Mucosa of descending colon (tissue), 3 donors: ENCODE data around the gene FAM228A. TPM values are rescaled to one million over a fixed set of nuclear protein-coding genes. Genes with fewer than 3 reads are reported as not detected.

Source experiments
- ATAC-seq: fragments of 200-7000 bp; cut with Tn5 transposase; one replicate; pipeline ENCODE4 v1.9.1; 2020; ENCODE audit warnings: mild to moderate bottlenecking, moderate library complexity
- DNase-seq, 3 donors: peaks; one replicate each; pipeline ENCODE4 v3.0.0-alpha.2; 2020
- H3K36me3 ChIP-seq: fragments of 200-600 bp; one replicate; pipeline ENCODE4 v1.8.0; 2021; ENCODE audit warnings: low read depth, mild to moderate bottlenecking
- H3K4me1 ChIP-seq: fragments of 200-600 bp; one replicate; pipeline ENCODE4 v1.8.0; 2021; ENCODE audit warnings: low read depth, mild to moderate bottlenecking
- H3K4me3 ChIP-seq: fragments of 200-600 bp; one replicate; pipeline ENCODE4 v1.8.0; 2021; ENCODE audit warnings: mild to moderate bottlenecking
- H3K9me3 ChIP-seq: fragments of 200-600 bp; one replicate; pipeline ENCODE4 v1.8.0; 2021; ENCODE audit warnings: mild to moderate bottlenecking
- intact Hi-C, 2 donors: fragments of 100-400 bp; cut with DNase I in 1 of 2; cut with micrococcal nuclease in 1 of 2; formaldehyde crosslinking; loops; one replicate each; pipeline versions ENCODE4 v1.11.0 to v1.11.1; 2022; cut with DNase I, micrococcal nuclease
- total RNA-seq, 3 donors: library from RNA; stranded (reverse); fragmentation: NEBNext Ultra II Directional in 2 of 3; extraction: Animal tissue kit (Norgen Biotek cat#: 25700) in 2 of 3; gene quantifications; one replicate each; pipeline versions ENCODE4 v1.2.1 to v1.2.4, GENCODE V29; 2021 to 2023
- TF ChIP-seq, protein P1 (sequence below): fragments of 200-600 bp; IDR thresholded peaks from one replicate; pipeline ENCODE4 v1.8.0; 2022; ENCODE audit warnings: antibody characterized with exemption, mild to moderate bottlenecking
- donor health status: DM: no; HTN: no; CAD: no; lungs with moderate emphysema.
- donor health status: DM: no; HTN: no; CAD: no.
- donor health status: DM: no; HTN: yes; CAD: no.

The FAM228A gene
- total RNA-seq, 3 donors from 2014 or later, result 3.3 TPM; not detected in 2

GRCh38 chr2:24153478-24153877, 21.4 kb upstream of the FAM228A start:
- intact Hi-C loops, result no loop called here
- no peak overlapping the region for H3K4me3 ChIP-seq
- no peaks in the 10 kb centered on the region for H3K36me3 ChIP-seq
- no peak for DNase-seq
- H3K9me3 ChIP-seq, result no peaks in the 10 kb centered on the region
- TF ChIP-seq, protein P1, sequence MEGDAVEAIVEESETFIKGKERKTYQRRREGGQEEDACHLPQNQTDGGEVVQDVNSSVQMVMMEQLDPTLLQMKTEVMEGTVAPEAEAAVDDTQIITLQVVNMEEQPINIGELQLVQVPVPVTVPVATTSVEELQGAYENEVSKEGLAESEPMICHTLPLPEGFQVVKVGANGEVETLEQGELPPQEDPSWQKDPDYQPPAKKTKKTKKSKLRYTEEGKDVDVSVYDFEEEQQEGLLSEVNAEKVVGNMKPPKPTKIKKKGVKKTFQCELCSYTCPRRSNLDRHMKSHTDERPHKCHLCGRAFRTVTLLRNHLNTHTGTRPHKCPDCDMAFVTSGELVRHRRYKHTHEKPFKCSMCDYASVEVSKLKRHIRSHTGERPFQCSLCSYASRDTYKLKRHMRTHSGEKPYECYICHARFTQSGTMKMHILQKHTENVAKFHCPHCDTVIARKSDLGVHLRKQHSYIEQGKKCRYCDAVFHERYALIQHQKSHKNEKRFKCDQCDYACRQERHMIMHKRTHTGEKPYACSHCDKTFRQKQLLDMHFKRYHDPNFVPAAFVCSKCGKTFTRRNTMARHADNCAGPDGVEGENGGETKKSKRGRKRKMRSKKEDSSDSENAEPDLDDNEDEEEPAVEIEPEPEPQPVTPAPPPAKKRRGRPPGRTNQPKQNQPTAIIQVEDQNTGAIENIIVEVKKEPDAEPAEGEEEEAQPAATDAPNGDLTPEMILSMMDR, result no peak
- H3K4me1 ChIP-seq, result no peaks in the 10 kb centered on the region
- ATAC-seq, result no peak

DNA sequence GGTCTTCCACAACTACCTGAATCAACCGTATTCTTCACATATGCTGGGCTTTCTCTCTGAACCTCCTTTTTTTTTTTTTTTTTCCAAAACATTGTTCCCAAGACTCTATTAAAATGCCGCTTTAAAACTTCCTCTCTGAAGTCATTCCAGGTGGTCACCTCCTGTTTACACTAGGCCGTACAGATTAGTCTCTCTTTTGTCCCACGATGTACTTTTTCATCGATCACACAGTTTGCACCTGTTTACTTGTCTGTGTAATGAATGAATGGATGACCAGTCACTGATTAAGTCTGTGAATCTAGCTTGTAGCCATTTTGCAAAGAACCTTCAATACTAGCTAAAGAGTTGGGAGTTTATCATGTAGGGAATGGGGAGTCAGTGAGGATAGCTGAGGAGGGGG, 16.7 kb upstream of the FAM228A start:
- no peak for ATAC-seq
- TF ChIP-seq, protein P1, result no peak
- H3K4me1 ChIP-seq, result no peaks in the 10 kb centered on the region

DNA sequence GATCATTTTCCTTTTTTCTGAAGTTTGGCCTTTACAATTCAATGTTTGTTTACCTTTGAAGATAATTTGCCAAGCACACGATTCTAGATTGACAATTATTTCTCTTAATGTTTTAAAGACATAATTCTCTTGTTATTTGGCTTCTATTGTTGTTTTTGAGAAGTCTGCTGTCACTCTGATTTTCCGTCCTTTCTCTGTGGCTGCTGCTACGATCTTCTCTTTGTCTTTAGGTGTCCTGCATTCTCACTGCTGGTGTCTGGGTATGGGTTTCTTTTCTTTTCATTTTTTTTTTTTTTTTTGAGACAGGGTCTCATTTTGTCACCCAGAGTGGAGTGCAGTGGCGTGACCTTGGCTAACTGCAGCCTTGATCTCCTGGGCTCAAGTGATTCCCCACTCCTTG, 15.1 kb upstream of the FAM228A start:
- TF ChIP-seq, protein P1, result no peak
- ATAC-seq, result no peak
- no peak overlapping the region for H3K4me3 ChIP-seq
- intact Hi-C loops, result no loop called here
- no peaks in the 10 kb centered on the region for H3K9me3 ChIP-seq
- no peak for DNase-seq
- H3K4me1 ChIP-seq, result no peaks in the 10 kb centered on the region
- H3K36me3 ChIP-seq, result no peaks in the 10 kb centered on the region

More for the DNA sequence above, 16.7 kb upstream of the FAM228A start:
- Histone ChIP-seq H3K4me3 (no peak overlapping the region), H3K9me3 (no peaks in the 10 kb centered on the region), H3K36me3 (no peaks in the 10 kb centered on the region)
- no peak for DNase-seq
- intact Hi-C loops, result no loop called here

- H3K36me3 ChIP-seq, result no peaks in the 10 kb centered on the region
- H3K4me3 ChIP-seq, result no peak overlapping the region
- intact Hi-C loops, result no loop called here
- ATAC-seq (no peak), DNase-seq (no peak)
- H3K9me3 ChIP-seq, result no peaks in the 10 kb centered on the region
- TF ChIP-seq, protein P1, result no peak
- H3K4me1 ChIP-seq, result no peaks in the 10 kb centered on the region
Measured at GRCh38 chr2:24160761-24161160, 14.1 kb upstream of the FAM228A start.

GRCh38 chr2:24162494-24162893, 12.4 kb upstream of the FAM228A start:
- no peaks in the 10 kb centered on the region for H3K9me3 ChIP-seq
- TF ChIP-seq, protein P1, result no peak
- H3K36me3 ChIP-seq, result no peaks in the 10 kb centered on the region
- H3K4me1 ChIP-seq, result no peaks in the 10 kb centered on the region
- DNase-seq (no peak), ATAC-seq (no peak)
- intact Hi-C loops, result no loop called here
- no peak overlapping the region for H3K4me3 ChIP-seq

GRCh38 chr2:24163186-24163585, 11.7 kb upstream of the FAM228A start:
- DNase-seq (peak in 1 of 3 donors; percentile 3), ATAC-seq (no peak)
- Histone ChIP-seq H3K36me3 (no peaks in the 10 kb centered on the region), H3K4me1 (no peaks in the 10 kb centered on the region), H3K9me3 (no peaks in the 10 kb centered on the region), H3K4me3 (no peak overlapping the region)
- intact Hi-C loops, result no loop called here
- TF ChIP-seq, protein P1, result no peak
